Fibroblast of mammary gland (primary cell): ENCODE data around the gene BPIFA1.

Experiments used
- DNase-seq: peaks from one replicate; pipeline ENCODE4 v3.0.0-alpha.2; 2010; ENCODE audit warnings: low read depth
- H3K4me3 ChIP-seq: 2 replicates; pipeline ENCODE4 v1.5.1; 2011; ENCODE audit warnings: low read depth, mild to moderate bottlenecking, low read length, moderate library complexity; ENCODE audit not compliant: control insufficient read depth
- TF ChIP-seq, protein P1 (sequence below): conservative IDR thresholded peaks from 2 replicates; pipeline ENCODE4 v1.5.1; 2011; ENCODE audit warnings: low read depth, low read length, inconsistent platforms; ENCODE audit not compliant: control insufficient read depth, insufficient read depth

Gene BPIFA1

GRCh38 chr20:33284284-33284683 is 48.5 kb downstream of the BPIFA1 start:
- TF ChIP-seq, protein P1, sequence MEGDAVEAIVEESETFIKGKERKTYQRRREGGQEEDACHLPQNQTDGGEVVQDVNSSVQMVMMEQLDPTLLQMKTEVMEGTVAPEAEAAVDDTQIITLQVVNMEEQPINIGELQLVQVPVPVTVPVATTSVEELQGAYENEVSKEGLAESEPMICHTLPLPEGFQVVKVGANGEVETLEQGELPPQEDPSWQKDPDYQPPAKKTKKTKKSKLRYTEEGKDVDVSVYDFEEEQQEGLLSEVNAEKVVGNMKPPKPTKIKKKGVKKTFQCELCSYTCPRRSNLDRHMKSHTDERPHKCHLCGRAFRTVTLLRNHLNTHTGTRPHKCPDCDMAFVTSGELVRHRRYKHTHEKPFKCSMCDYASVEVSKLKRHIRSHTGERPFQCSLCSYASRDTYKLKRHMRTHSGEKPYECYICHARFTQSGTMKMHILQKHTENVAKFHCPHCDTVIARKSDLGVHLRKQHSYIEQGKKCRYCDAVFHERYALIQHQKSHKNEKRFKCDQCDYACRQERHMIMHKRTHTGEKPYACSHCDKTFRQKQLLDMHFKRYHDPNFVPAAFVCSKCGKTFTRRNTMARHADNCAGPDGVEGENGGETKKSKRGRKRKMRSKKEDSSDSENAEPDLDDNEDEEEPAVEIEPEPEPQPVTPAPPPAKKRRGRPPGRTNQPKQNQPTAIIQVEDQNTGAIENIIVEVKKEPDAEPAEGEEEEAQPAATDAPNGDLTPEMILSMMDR: no peak
- no peak overlapping the region for H3K4me3 ChIP-seq
- no peak for DNase-seq

DNA sequence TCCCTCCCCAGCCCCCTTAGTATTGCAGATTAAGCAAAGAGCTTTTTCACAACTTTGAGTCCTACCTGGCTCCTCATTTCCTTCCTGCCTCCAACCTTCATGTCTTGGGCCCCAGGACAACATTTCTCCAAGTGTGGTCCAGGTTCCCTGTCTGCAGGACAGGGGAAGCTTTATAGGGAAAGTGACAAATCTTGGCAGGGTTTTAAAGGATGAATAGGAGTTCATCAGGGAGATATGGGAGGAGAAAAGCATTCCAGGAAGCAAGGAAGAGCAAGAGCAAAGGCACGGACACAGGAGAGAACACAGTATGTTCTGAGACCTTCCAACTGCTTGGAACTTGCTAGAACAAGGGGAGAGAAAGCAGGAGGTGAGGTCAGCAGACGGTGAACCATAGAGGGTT is 49.1 kb downstream of the BPIFA1 start:
- TF ChIP-seq, protein P1: no peak
- no peak for DNase-seq
- no peak overlapping the region for H3K4me3 ChIP-seq

GRCh38 chr20:33285861-33286495 is 50.2 kb downstream of the BPIFA1 start:
- TF ChIP-seq, protein P1: no peak
- no peak for DNase-seq
- H3K4me3 ChIP-seq: no peak overlapping the region

DNA sequence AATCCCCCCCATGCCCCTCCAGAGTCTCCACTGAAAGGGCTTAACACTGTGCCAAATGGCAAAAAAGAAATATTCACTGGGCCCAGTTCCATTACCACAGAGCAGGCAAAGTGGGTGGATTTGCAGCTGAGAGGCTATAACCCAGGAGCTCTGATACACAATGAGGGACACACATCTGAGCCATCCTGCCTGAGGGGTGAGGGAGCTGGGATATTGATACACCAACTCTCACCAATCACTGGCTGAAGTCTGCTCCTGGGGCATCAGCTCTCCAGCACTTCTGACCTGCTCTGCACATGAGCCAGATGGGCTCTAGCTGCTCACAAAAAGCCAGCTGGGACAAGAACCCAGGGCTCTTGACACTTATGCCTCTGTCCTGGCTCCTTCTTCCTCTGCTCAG is 52.1 kb downstream of the BPIFA1 start:
- H3K4me3 ChIP-seq: no peak overlapping the region
- TF ChIP-seq, protein P1: no peak
- no peak for DNase-seq

GRCh38 chr20:33290852-33291251 is 55.1 kb downstream of the BPIFA1 start:
- TF ChIP-seq, protein P1: no peak
- H3K4me3 ChIP-seq: no peak overlapping the region
- DNase-seq: no peak

GRCh38 chr20:33291416-33291815 is 55.6 kb downstream of the BPIFA1 start:
- TF ChIP-seq, protein P1: no peak
- DNase-seq: no peak

More at GRCh38 chr20:33291416-33291815, 55.6 kb downstream of the BPIFA1 start:
- no peak overlapping the region for H3K4me3 ChIP-seq
